ENCODE results near the gene RUNX2. TPM values are rescaled to one million over a fixed set of nuclear protein-coding genes. Genes with fewer than 3 reads are reported as not detected.

The RUNX2 gene
- total and polyA plus RNA-seq, 12 donors: 0.20 to 3.0 (median 1.6) TPM

DNA sequence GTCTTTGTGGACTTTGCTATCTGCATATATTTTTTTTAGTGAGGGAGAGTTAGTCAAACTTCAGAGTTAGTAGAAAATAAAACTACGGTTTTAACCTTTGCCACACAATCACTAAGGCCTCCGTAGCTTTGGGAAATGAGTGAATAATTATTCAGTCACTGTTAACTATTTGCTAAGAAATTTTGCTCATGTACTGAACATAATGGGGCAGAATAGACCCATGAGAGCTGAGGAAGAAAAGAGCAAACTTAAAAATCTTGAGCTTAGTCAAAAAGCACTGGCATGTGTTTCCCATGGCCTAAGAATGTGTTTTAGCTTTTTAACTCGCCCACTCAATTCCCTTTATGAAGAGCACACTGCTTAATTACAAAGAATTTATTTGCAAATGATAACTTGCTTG is 110.0 kb downstream of the RUNX2 start:
- 85% methylated on average over 3 of the region's 3 CpGs for WGBS, 2 donors
- ATAC-seq (no peak), DNase-seq (no peak)
- intact Hi-C loops (cut with DNase I): no loop called here
- Histone ChIP-seq H3K36me3 (peaks cover 0 to 12% (median 0%) of the 10 kb centered on the region in 9 donors), H3K4me3 (no peak overlapping the region), H3K4me1 (peaks cover 0 to 69% (median 14%) of the 10 kb centered on the region in 9 donors), H3K9me3 (no peaks in the 10 kb centered on the region), H3K27me3 (no peaks in the 10 kb centered on the region), H3K27ac (peak overlapping the region in 2 of 10 donors; percentile 17 to 78)
- TF ChIP-seq, protein P1, sequence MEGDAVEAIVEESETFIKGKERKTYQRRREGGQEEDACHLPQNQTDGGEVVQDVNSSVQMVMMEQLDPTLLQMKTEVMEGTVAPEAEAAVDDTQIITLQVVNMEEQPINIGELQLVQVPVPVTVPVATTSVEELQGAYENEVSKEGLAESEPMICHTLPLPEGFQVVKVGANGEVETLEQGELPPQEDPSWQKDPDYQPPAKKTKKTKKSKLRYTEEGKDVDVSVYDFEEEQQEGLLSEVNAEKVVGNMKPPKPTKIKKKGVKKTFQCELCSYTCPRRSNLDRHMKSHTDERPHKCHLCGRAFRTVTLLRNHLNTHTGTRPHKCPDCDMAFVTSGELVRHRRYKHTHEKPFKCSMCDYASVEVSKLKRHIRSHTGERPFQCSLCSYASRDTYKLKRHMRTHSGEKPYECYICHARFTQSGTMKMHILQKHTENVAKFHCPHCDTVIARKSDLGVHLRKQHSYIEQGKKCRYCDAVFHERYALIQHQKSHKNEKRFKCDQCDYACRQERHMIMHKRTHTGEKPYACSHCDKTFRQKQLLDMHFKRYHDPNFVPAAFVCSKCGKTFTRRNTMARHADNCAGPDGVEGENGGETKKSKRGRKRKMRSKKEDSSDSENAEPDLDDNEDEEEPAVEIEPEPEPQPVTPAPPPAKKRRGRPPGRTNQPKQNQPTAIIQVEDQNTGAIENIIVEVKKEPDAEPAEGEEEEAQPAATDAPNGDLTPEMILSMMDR (IDR thresholded peaks at IDR 0.05): no peak

DNA sequence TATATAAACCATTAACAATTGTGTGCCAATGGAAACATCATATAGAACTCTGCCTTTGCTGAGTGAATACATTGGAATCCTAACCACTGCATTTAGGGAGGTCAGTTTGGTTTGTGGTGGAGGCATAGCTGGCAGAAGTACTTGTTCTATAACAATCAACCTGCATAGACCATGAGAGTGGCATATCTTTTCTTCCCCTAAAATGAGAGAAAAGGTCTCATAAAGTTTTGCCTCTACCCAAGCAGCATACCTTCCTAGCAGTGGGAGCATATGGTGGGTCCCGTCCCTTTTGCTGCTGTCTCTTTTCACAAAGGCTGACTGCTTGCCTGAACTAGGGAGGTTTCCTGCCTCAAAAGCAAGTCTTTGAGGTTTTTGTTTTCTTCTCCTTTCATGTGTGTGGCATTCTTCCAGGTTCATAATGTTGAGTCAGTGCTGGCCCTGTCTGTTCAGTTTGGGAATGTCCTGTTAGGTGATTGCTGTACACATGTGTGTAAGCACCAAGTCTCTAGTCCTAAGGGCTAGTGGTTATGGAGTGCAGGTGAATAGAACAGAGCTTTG is 110.8 kb downstream of the RUNX2 start:
- peaks cover 0 to 63% (median 14%) of the 10 kb centered on the region in 9 donors for H3K4me1 ChIP-seq
- H3K27ac ChIP-seq: no peak overlapping the region
- H3K9me3 ChIP-seq: no peaks in the 10 kb centered on the region
- DNase-seq (no peak), ATAC-seq (peak in 1 of 8 donors; percentile 29)
- no peaks in the 10 kb centered on the region for H3K27me3 ChIP-seq
- TF ChIP-seq, protein P1 (IDR thresholded peaks at IDR 0.05): no peak
- WGBS, 2 donors: 77 to 82% methylated on average over 1 of the region's 1 CpG
- no peak overlapping the region for H3K4me3 ChIP-seq
- intact Hi-C loops (cut with DNase I): no loop called here
- peaks cover 0 to 12% (median 0%) of the 10 kb centered on the region in 9 donors for H3K36me3 ChIP-seq

DNA sequence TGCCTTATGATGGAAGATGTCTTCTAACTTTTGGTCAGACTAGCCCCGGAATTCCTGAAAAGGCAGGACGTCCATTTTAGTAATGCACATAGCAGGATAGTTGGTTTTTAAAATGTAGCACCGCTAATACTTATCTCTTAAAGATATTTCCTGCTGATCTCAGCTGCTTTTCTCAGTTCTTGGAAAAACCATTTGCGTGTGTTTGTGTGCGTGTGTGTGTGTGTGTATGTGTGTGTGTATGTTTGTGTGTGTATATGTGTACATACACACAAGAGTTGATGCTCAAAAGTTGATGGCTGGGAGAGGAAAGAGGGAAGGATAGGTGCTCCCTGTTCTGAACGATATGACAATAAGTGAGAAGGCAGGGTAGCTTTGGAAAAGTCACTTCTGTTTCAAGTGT is 111.3 kb downstream of the RUNX2 start:
- TF ChIP-seq, protein P1 (IDR thresholded peaks at IDR 0.05): no peak
- WGBS, 2 donors: 83 to 85% methylated on average over 6 of the region's 6 CpGs
- no peak overlapping the region for H3K27ac ChIP-seq
- H3K36me3 ChIP-seq: peaks cover 0 to 12% (median 0%) of the 10 kb centered on the region in 9 donors
- no peaks in the 10 kb centered on the region for H3K9me3 ChIP-seq
- no peak overlapping the region for H3K4me3 ChIP-seq
- peaks cover 0 to 63% (median 14%) of the 10 kb centered on the region in 9 donors for H3K4me1 ChIP-seq
- ATAC-seq: no peak
- intact Hi-C loops (cut with DNase I): no loop called here
- no peaks in the 10 kb centered on the region for H3K27me3 ChIP-seq
- no peak for DNase-seq

DNA sequence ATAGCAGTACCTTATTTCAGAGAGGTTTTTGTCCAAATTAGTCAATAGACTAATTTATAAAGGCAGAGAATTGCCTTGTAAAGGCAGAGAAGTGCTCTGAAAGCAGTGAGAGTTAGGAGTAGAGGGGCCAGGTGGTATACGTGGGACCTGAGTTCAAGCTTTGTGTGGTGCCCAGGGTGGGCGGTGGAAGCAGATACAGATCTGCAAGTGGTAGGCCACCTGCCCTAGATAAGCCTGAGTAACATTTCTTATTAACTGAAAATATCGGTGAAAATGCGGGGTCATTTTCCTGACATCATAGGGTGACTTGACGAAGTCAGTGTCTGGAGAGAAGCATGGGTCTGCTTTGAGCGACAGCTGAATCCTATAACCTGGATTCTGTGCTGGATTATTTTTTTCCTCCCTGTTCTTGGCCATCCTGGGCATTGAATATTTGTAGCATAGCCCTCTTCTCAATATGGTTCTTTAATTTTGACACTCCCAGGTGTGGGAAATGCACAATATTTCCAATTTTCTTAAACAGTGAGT is 111.8 kb downstream of the RUNX2 start:
- ATAC-seq: no peak
- Histone ChIP-seq H3K36me3 (peaks cover 0 to 12% (median 0%) of the 10 kb centered on the region in 9 donors), H3K4me1 (peaks cover 0 to 63% (median 14%) of the 10 kb centered on the region in 9 donors), H3K27me3 (no peaks in the 10 kb centered on the region), H3K4me3 (no peak overlapping the region), H3K9me3 (no peaks in the 10 kb centered on the region), H3K27ac (no peak overlapping the region)
- WGBS, 2 donors: 97% methylated on average over 6 of the region's 6 CpGs
- TF ChIP-seq, protein P1 (IDR thresholded peaks at IDR 0.05): no peak
- intact Hi-C loops (cut with DNase I): no loop called here
- no peak for DNase-seq
